ENCODE results near the gene PXK. TPM values are rescaled to one million over a fixed set of nuclear protein-coding genes. Genes with fewer than 3 reads are reported as not detected.
"Not testable (repeated sequence)": the region's sequence is repeated elsewhere in the genome, so short reads cannot be mapped to it uniquely, and the experiment has no call there.

The PXK gene
- total RNA-seq, 3 donors from 2014 or later = 30.3 to 36.1 (median 34.6) TPM

- no peaks in the 10 kb centered on the region for H3K36me3 ChIP-seq
- H3K4me1 ChIP-seq = peaks cover 0 to 7% of the 10 kb centered on the region in 2 donors
- no peaks in the 10 kb centered on the region for H3K9me3 ChIP-seq
- H3K4me3 ChIP-seq = peak overlapping the region; percentile 85 to 91 (median 86)
- no peak for DNase-seq (ENCODE audit: low spot score in 2 of 2)
- TF ChIP-seq POLR2AphosphoS5 (IDR thresholded peaks at IDR 0.05) (no peak), CTCF (IDR thresholded peaks at IDR 0.05) (no peak), POLR2A (IDR thresholded peaks at IDR 0.05) (no peak)
- intact Hi-C loops (cut with DNase I; ENCODE audit: low total_unique reads) = loop anchor here (5.0 kb wide), 1 partner anchor 78 kb away; no protein-coding TSS in a partner anchor
- H3K27me3 ChIP-seq = no peaks in the 10 kb centered on the region
- peak overlapping the region in 1 of 2 donors; percentile 21 for H3K27ac ChIP-seq
Observed at GRCh38 chr3:58334013-58334321, 1.3 kb downstream of the PXK start.

DNA sequence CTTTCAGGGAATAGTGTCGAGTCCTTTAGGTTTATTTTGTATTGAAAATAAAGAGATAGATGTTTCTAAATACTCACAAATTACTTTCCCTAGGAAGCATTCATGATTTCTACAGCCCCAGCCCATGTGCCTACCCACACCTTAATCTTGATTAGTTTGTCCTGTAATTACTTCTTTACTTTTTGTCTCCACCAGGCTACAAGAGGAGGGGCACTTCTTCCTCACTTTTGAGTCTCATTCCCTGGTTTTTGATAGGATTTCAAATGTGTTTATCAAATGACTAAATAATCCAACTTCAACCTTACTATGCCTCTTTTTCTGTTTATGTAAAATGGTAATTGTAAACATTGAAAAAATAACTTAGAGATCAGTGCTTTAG, 1.8 kb downstream of the PXK start:
- H3K36me3 ChIP-seq = no peaks in the 10 kb centered on the region
- peaks cover 0 to 7% of the 10 kb centered on the region in 2 donors for H3K4me1 ChIP-seq
- TF ChIP-seq POLR2AphosphoS5 (IDR thresholded peaks at IDR 0.05) (no peak), POLR2A (IDR thresholded peaks at IDR 0.05) (no peak), CTCF (IDR thresholded peaks at IDR 0.05) (no peak)
- no peak overlapping the region for H3K27ac ChIP-seq
- no peaks in the 10 kb centered on the region for H3K27me3 ChIP-seq
- peak overlapping the region in 2 of 3 donors; percentile 85 to 91 for H3K4me3 ChIP-seq
- intact Hi-C loops (cut with DNase I; ENCODE audit: low total_unique reads) = loop anchor here (5.0 kb wide), 1 partner anchor 78 kb away; no protein-coding TSS in a partner anchor
- no peaks in the 10 kb centered on the region for H3K9me3 ChIP-seq
- DNase-seq (ENCODE audit: low spot score in 2 of 2) = no peak

GRCh38 chr3:58335652-58335947, 2.9 kb downstream of the PXK start:
- TF ChIP-seq CTCF (IDR thresholded peaks at IDR 0.05) = no peak
- no peak for TF ChIP-seq POLR2AphosphoS5 (IDR thresholded peaks at IDR 0.05)
- no peak for TF ChIP-seq POLR2A (IDR thresholded peaks at IDR 0.05)
- Histone ChIP-seq H3K9me3 (no peaks in the 10 kb centered on the region), H3K36me3 (no peaks in the 10 kb centered on the region), H3K4me1 (peaks cover 0 to 7% of the 10 kb centered on the region in 2 donors), H3K27ac (peak overlapping the region; percentile 11 to 62), H3K27me3 (no peaks in the 10 kb centered on the region), H3K4me3 (peak overlapping the region in 1 of 3 donors; percentile 91)
- DNase-seq (ENCODE audit: low spot score in 2 of 2) = no peak
- intact Hi-C loops (cut with DNase I; ENCODE audit: low total_unique reads) = no loop called here

- Histone ChIP-seq H3K27me3 (no peaks in the 10 kb centered on the region), H3K27ac (no peak overlapping the region), H3K4me1 (peaks cover 0 to 7% of the 10 kb centered on the region in 2 donors), H3K4me3 (no peak overlapping the region), H3K9me3 (no peaks in the 10 kb centered on the region), H3K36me3 (no peaks in the 10 kb centered on the region)
- intact Hi-C loops (cut with DNase I; ENCODE audit: low total_unique reads) = loop anchor here (2.0 kb wide), 1 partner anchor 28 kb away; no protein-coding TSS in a partner anchor
- DNase-seq (ENCODE audit: low spot score in 2 of 2) = no peak
- no peak for TF ChIP-seq POLR2A (IDR thresholded peaks at IDR 0.05)
- no peak for TF ChIP-seq CTCF (IDR thresholded peaks at IDR 0.05)
- no peak for TF ChIP-seq POLR2AphosphoS5 (IDR thresholded peaks at IDR 0.05)
Observed at GRCh38 chr3:58336135-58336882, 3.6 kb downstream of the PXK start.

GRCh38 chr3:58337190-58337589, 4.5 kb downstream of the PXK start:
- H3K4me1 ChIP-seq = peaks cover 0 to 7% of the 10 kb centered on the region in 2 donors
- no peak for DNase-seq (ENCODE audit: low spot score in 2 of 2)
- H3K27ac ChIP-seq = no peak overlapping the region
- intact Hi-C loops (cut with DNase I; ENCODE audit: low total_unique reads) = loop anchor here (2.0 kb wide), 1 partner anchor 28 kb away; no protein-coding TSS in a partner anchor
- no peak for TF ChIP-seq CTCF (IDR thresholded peaks at IDR 0.05)
- TF ChIP-seq POLR2AphosphoS5 (IDR thresholded peaks at IDR 0.05) = no peak
- no peak for TF ChIP-seq POLR2A (IDR thresholded peaks at IDR 0.05)
- H3K9me3 ChIP-seq = no peaks in the 10 kb centered on the region
- no peaks in the 10 kb centered on the region for H3K27me3 ChIP-seq
- no peaks in the 10 kb centered on the region for H3K36me3 ChIP-seq
- H3K4me3 ChIP-seq = no peak overlapping the region

DNA sequence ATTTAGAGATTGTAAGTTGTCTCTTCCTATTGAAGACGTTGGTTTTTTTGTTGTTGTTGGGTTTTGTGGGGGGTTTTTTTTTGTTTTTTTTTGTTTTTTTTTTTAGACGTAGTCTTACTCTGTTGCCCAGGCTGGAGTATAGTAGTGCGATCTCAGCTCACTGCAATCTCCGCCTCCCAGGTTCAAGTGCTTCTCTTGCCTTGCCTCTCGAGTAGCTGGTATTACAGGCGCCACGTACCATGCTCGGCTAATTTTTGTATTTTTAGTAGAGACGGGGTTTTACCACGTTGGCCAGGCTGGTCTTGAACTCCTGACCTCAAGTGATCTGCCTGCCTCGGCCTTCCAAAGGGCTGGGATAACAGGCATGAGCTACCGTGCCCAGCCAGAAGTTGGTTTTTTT, 6.5 kb downstream of the PXK start:
- intact Hi-C loops (cut with DNase I; ENCODE audit: low total_unique reads); H3K9me3 ChIP-seq; H3K27me3 ChIP-seq; DNase-seq (ENCODE audit: low spot score in 2 of 2); H3K27ac ChIP-seq; H3K4me1 ChIP-seq; H3K4me3 ChIP-seq; H3K36me3 ChIP-seq: not testable (repeated sequence)
